GM18870 (cell line): Measurements from ENCODE around the gene PHACTR1.

Source experiments
- ATAC-seq: cut with Tn5 transposase; IDR thresholded peaks from one replicate; pipeline ENCODE4 v1.9.1; 2021; ENCODE audit warnings: moderate library complexity; ENCODE audit not compliant: unreplicated experiment

PHACTR1 gene

GRCh38 chr6:13094781-13095425, 378.3 kb downstream of the PHACTR1 start:
- ATAC-seq = no peak

GRCh38 chr6:13096084-13096483, 379.5 kb downstream of the PHACTR1 start:
- no peak for ATAC-seq

- ATAC-seq = no peak
Observed at GRCh38 chr6:13097454-13097853, 380.9 kb downstream of the PHACTR1 start.

GRCh38 chr6:13098006-13098405, 381.4 kb downstream of the PHACTR1 start:
- ATAC-seq = no peak

- no peak for ATAC-seq
Observed at GRCh38 chr6:13098793-13099570, 382.4 kb downstream of the PHACTR1 start.

- no peak for ATAC-seq
Observed at GRCh38 chr6:13099771-13100170, 383.2 kb downstream of the PHACTR1 start.

- ATAC-seq = no peak
Observed at GRCh38 chr6:13101409-13101808, 384.8 kb downstream of the PHACTR1 start.

GRCh38 chr6:13101985-13102384, 385.4 kb downstream of the PHACTR1 start:
- no peak for ATAC-seq

- no peak for ATAC-seq
Observed at GRCh38 chr6:13103169-13103568, 386.6 kb downstream of the PHACTR1 start.

GRCh38 chr6:13105139-13105538, 388.6 kb downstream of the PHACTR1 start:
- no peak for ATAC-seq

GRCh38 chr6:13112921-13113320, 396.4 kb downstream of the PHACTR1 start:
- ATAC-seq = no peak

GRCh38 chr6:13113376-13113775, 396.8 kb downstream of the PHACTR1 start:
- ATAC-seq = no peak

- no peak for ATAC-seq
Observed at GRCh38 chr6:13113981-13114593, 397.5 kb downstream of the PHACTR1 start.

GRCh38 chr6:13116155-13116554, 399.6 kb downstream of the PHACTR1 start:
- ATAC-seq = no peak

GRCh38 chr6:13117570-13117969, 401.0 kb downstream of the PHACTR1 start:
- no peak for ATAC-seq

GRCh38 chr6:13119549-13119948, 403.0 kb downstream of the PHACTR1 start:
- ATAC-seq = no peak

- ATAC-seq = no peak
Observed at GRCh38 chr6:13120483-13121482, 404.2 kb downstream of the PHACTR1 start.

- ATAC-seq = no peak
Observed at GRCh38 chr6:13124131-13124530, 407.6 kb downstream of the PHACTR1 start.

- no peak for ATAC-seq
Observed at GRCh38 chr6:13125841-13126240, 409.3 kb downstream of the PHACTR1 start.

GRCh38 chr6:13131935-13132661, 415.5 kb downstream of the PHACTR1 start:
- no peak for ATAC-seq
